Osteocyte (in vitro differentiated cells): ENCODE results near the gene MSLN. TPM values are rescaled to one million over a fixed set of nuclear protein-coding genes. Genes with fewer than 3 reads are reported as not detected.
"Not testable (repeated sequence)": the region's sequence is repeated elsewhere in the genome, so short reads cannot be mapped to it uniquely, and the experiment has no call there.

Experiments
- DNase-seq: peaks from one replicate; pipeline ENCODE4 v3.0.0; 2021; ENCODE audit warnings: mixed read lengths; ENCODE audit not compliant: unreplicated experiment; ENCODE audit errors: extremely low spot score
- H3K27ac Mint-ChIP-seq: one replicate; pipeline ENCODE4 v1.8.0; 2021; ENCODE audit warnings: mild to moderate bottlenecking, mixed read lengths; ENCODE audit not compliant: unreplicated experiment
- H3K27me3 Mint-ChIP-seq: one replicate; pipeline ENCODE4 v1.8.0; 2021; ENCODE audit warnings: mixed read lengths; ENCODE audit not compliant: unreplicated experiment
- H3K36me3 Mint-ChIP-seq: one replicate; pipeline ENCODE4 v1.8.0; 2021; ENCODE audit warnings: mixed read lengths; ENCODE audit not compliant: unreplicated experiment
- H3K4me1 Mint-ChIP-seq: one replicate; pipeline ENCODE4 v1.8.0; 2021; ENCODE audit warnings: mixed read lengths; ENCODE audit not compliant: unreplicated experiment
- H3K4me3 Mint-ChIP-seq: one replicate; pipeline ENCODE4 v1.8.0; 2021; ENCODE audit warnings: mild to moderate bottlenecking, moderate library complexity, mixed read lengths; ENCODE audit not compliant: unreplicated experiment
- H3K9me3 Mint-ChIP-seq: one replicate; pipeline ENCODE4 v1.8.0; 2021; ENCODE audit warnings: mixed read lengths; ENCODE audit not compliant: unreplicated experiment
- CTCF ChIP-seq: fragments of 200-600 bp; sonication (generic); IDR thresholded peaks from 2 replicates; pipeline ENCODE4 v1.5.0; 2021; ENCODE audit warnings: antibody characterized with exemption, mild to moderate bottlenecking, moderate library complexity
- total RNA-seq: library from RNA; stranded (reverse); gene quantifications from 2 replicates; pipeline ENCODE4 v1.2.1, GENCODE V29; 2021

Gene MSLN
- total RNA-seq, 1 donor from 2014 or later: 0.19 TPM

- no peak overlapping the region for H3K27ac Mint-ChIP-seq
- no peak overlapping the region for H3K4me3 Mint-ChIP-seq
- H3K27me3 Mint-ChIP-seq: no peaks in the 10 kb centered on the region
- no peaks in the 10 kb centered on the region for H3K9me3 Mint-ChIP-seq
- TF ChIP-seq CTCF: no peak
- H3K36me3 Mint-ChIP-seq: no peaks in the 10 kb centered on the region
- DNase-seq: no peak
- H3K4me1 Mint-ChIP-seq: peaks cover 4% of the 10 kb centered on the region
These were observed 13.8 kb downstream of the MSLN start for GRCh38 chr16:774086-775001.

- no peaks in the 10 kb centered on the region for H3K9me3 Mint-ChIP-seq
- no peak overlapping the region for H3K4me3 Mint-ChIP-seq
- DNase-seq: no peak
- H3K4me1 Mint-ChIP-seq: peaks cover 4% of the 10 kb centered on the region
- H3K27ac Mint-ChIP-seq: no peak overlapping the region
- no peaks in the 10 kb centered on the region for H3K36me3 Mint-ChIP-seq
- no peaks in the 10 kb centered on the region for H3K27me3 Mint-ChIP-seq
- TF ChIP-seq CTCF: no peak
These were observed 14.8 kb downstream of the MSLN start for GRCh38 chr16:775236-775796.

- not testable (repeated sequence) for H3K27me3 Mint-ChIP-seq, H3K36me3 Mint-ChIP-seq, H3K9me3 Mint-ChIP-seq, H3K4me3 Mint-ChIP-seq, H3K4me1 Mint-ChIP-seq, DNase-seq, H3K27ac Mint-ChIP-seq
These were observed 15.8 kb downstream of the MSLN start for GRCh38 chr16:776298-776697.

GRCh38 chr16:776824-777223 is 16.3 kb downstream of the MSLN start:
- TF ChIP-seq CTCF: no peak
- Mint-ChIP-seq H3K27ac (no peak overlapping the region), H3K4me3 (no peak overlapping the region), H3K4me1 (peaks cover 4% of the 10 kb centered on the region), H3K36me3 (no peaks in the 10 kb centered on the region), H3K9me3 (no peaks in the 10 kb centered on the region), H3K27me3 (no peaks in the 10 kb centered on the region)
- DNase-seq: no peak

- no peaks in the 10 kb centered on the region for H3K36me3 Mint-ChIP-seq
- H3K27me3 Mint-ChIP-seq: no peaks in the 10 kb centered on the region
- no peak overlapping the region for H3K4me3 Mint-ChIP-seq
- H3K9me3 Mint-ChIP-seq: no peaks in the 10 kb centered on the region
- DNase-seq: no peak
- H3K4me1 Mint-ChIP-seq: peaks cover 4% of the 10 kb centered on the region
- no peak for TF ChIP-seq CTCF
- no peak overlapping the region for H3K27ac Mint-ChIP-seq
These were observed 17.3 kb downstream of the MSLN start for GRCh38 chr16:777826-778225.
